ENCODE data around the gene KIF6.
"Not testable (repeated sequence)": the region's sequence is repeated elsewhere in the genome, so short reads cannot be mapped to it uniquely, and the experiment has no call there.

KIF6 gene

DNA sequence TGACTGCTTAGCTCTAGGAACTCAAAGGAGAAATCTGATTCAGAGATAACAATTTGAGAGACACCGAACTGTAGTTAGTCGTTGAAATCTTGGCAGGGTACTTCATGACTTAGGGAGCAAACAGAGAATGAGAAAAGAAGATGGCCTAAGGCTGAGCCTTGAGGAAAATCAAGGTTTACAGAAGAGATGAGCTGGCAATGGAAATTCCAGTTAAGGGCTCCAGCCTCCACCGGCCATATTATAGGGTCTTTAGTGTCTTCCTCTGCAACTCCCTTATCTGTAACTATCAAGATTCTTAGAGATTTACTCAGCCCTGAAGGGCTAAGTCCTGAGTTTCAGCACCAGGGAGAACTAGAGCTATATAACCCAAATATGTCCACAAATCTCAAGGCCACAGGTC is 437.6 kb downstream of the KIF6 start:
- Histone ChIP-seq H3K27me3 (ENCODE audit: control insufficient read depth, insufficient read depth, low read length) (no peaks in the 10 kb centered on the region), H3K4me3 (ENCODE audit: low read length) (no peak overlapping the region), H3K4me1 (ENCODE audit: control insufficient read depth, insufficient read depth, low read length) (no peaks in the 10 kb centered on the region), H3K27ac (ENCODE audit: low read depth, low read length) (no peak overlapping the region), H3K36me3 (ENCODE audit: control insufficient read depth, insufficient read depth, low read length) (no peaks in the 10 kb centered on the region), H3K9ac (ENCODE audit: low read length) (no peak overlapping the region)

- H3K9ac ChIP-seq (ENCODE audit: low read length); H3K27ac ChIP-seq (ENCODE audit: low read depth, low read length); H3K36me3 ChIP-seq (ENCODE audit: control insufficient read depth, insufficient read depth, low read length); H3K4me3 ChIP-seq (ENCODE audit: low read length); H3K4me1 ChIP-seq (ENCODE audit: control insufficient read depth, insufficient read depth, low read length); H3K27me3 ChIP-seq (ENCODE audit: control insufficient read depth, insufficient read depth, low read length): not testable (repeated sequence)
Observed at GRCh38 chr6:39286596-39286995, 438.6 kb downstream of the KIF6 start.

- H3K4me1 ChIP-seq (ENCODE audit: control insufficient read depth, insufficient read depth, low read length), result no peaks in the 10 kb centered on the region
- no peak overlapping the region for H3K9ac ChIP-seq (ENCODE audit: low read length)
- H3K27ac ChIP-seq (ENCODE audit: low read depth, low read length), result no peak overlapping the region
- H3K27me3 ChIP-seq (ENCODE audit: control insufficient read depth, insufficient read depth, low read length), result no peaks in the 10 kb centered on the region
- no peak overlapping the region for H3K4me3 ChIP-seq (ENCODE audit: low read length)
- H3K36me3 ChIP-seq (ENCODE audit: control insufficient read depth, insufficient read depth, low read length), result no peaks in the 10 kb centered on the region
Observed at GRCh38 chr6:39282774-39283173, 442.4 kb downstream of the KIF6 start.

- Histone ChIP-seq H3K36me3 (ENCODE audit: control insufficient read depth, insufficient read depth, low read length) (no peaks in the 10 kb centered on the region), H3K4me1 (ENCODE audit: control insufficient read depth, insufficient read depth, low read length) (no peaks in the 10 kb centered on the region), H3K9ac (ENCODE audit: low read length) (no peak overlapping the region), H3K27me3 (ENCODE audit: control insufficient read depth, insufficient read depth, low read length) (no peaks in the 10 kb centered on the region), H3K4me3 (ENCODE audit: low read length) (no peak overlapping the region), H3K27ac (ENCODE audit: low read depth, low read length) (no peak overlapping the region)
Observed at GRCh38 chr6:39281312-39281980, 443.8 kb downstream of the KIF6 start.

DNA sequence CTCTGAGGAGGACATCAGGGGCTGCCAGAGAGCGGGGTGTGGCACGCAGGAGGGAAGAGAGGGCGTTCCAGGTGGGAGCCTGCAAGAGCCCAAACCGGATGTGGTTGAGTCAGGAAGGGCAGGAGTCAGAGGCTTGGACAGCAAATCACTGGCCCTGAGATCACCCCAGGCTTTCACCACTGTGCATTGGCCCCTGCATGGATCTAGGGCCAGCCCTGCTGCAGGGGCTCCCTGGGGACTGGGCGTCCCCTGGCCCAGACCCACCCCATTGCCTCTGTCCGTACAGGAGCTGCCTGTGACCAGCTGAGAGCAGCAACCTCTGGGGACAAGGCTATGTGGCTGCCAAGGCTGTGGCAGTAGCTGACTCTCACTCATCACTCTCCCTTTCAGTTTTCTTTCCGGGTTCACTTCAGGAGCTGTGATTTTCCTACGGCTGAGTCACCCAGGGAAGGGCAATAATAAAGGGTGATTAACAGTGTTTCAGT is 444.9 kb downstream of the KIF6 start:
- no peak overlapping the region for H3K4me3 ChIP-seq (ENCODE audit: low read length)
- H3K4me1 ChIP-seq (ENCODE audit: control insufficient read depth, insufficient read depth, low read length), result no peaks in the 10 kb centered on the region
- H3K36me3 ChIP-seq (ENCODE audit: control insufficient read depth, insufficient read depth, low read length), result no peaks in the 10 kb centered on the region
- H3K27me3 ChIP-seq (ENCODE audit: control insufficient read depth, insufficient read depth, low read length), result no peaks in the 10 kb centered on the region
- H3K27ac ChIP-seq (ENCODE audit: low read depth, low read length), result no peak overlapping the region
- no peak overlapping the region for H3K9ac ChIP-seq (ENCODE audit: low read length)
